Lower leg skin (tissue), 3 donors: Measurements from ENCODE around the gene GOLGA5.

Source experiments
- POLR2A ChIP-seq, 2 donors: fragments of 450-650 bp; IDR thresholded peaks; one replicate each; pipeline ENCODE4 v1.6.1; 2016 to 2017; ENCODE audit warnings: antibody characterized with exemption in 2 of 2, mild to moderate bottlenecking in 1 of 2, moderate library complexity in 1 of 2
- TF ChIP-seq, protein P1 (sequence below), 3 donors: fragments of 450-650 bp; IDR thresholded peaks; one replicate each; pipeline ENCODE4 v1.5.1; 2016; ENCODE audit warnings: antibody characterized with exemption in 3 of 3, mild to moderate bottlenecking in 3 of 3, moderate library complexity in 2 of 3

DNA sequence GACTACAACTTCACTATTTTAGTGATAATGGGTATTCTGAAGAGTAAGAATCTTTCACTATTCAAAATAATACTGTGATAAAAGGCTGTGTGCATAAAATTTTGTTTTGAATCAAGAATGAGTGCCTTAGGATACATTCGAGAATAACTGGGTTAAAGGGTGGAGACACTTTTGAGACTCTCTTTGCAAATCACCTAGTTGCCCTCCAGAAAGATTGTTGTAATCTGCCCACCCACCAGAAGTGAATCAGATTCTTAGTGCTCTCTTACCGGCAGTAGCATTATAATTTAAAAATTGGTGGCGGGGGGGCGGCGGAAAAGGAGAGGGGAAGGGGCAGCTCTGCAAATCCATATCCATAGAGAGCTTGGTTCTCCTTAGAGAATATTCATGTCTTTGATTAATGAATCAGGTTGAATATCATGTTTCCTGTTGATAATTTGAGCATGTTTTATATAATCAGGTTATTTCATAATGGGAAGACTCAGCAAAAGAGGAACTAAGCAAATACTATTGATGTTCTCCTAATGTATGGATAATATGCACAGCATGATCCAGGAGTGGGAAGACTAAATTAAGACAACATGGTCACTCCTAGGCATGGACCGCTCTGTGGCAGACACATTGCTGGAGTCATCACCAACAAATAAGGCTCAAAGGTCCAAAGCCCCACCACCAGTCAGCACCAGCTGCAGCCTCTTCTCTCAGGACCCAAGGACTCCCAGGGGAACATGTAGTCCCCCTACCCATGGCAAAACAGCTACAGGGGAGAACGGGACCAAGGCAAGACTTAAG is 66.1 kb downstream of the GOLGA5 start:
- no peak for TF ChIP-seq POLR2A (IDR thresholded peaks at IDR 0.05)
- TF ChIP-seq, protein P1, sequence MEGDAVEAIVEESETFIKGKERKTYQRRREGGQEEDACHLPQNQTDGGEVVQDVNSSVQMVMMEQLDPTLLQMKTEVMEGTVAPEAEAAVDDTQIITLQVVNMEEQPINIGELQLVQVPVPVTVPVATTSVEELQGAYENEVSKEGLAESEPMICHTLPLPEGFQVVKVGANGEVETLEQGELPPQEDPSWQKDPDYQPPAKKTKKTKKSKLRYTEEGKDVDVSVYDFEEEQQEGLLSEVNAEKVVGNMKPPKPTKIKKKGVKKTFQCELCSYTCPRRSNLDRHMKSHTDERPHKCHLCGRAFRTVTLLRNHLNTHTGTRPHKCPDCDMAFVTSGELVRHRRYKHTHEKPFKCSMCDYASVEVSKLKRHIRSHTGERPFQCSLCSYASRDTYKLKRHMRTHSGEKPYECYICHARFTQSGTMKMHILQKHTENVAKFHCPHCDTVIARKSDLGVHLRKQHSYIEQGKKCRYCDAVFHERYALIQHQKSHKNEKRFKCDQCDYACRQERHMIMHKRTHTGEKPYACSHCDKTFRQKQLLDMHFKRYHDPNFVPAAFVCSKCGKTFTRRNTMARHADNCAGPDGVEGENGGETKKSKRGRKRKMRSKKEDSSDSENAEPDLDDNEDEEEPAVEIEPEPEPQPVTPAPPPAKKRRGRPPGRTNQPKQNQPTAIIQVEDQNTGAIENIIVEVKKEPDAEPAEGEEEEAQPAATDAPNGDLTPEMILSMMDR (IDR thresholded peaks at IDR 0.05): no peak
